Left forelimb (tissue), 1 donor: ENCODE results near the gene MLEC.
A peak's percentile ranks its signal among the peaks of the same experiment; 100 is the strongest.

ENCODE experiments used
- DNase-seq: peaks from one replicate; pipeline ENCODE4 v3.0.0-alpha.2; 2018; ENCODE audit warnings: low spot score

Gene MLEC

DNA sequence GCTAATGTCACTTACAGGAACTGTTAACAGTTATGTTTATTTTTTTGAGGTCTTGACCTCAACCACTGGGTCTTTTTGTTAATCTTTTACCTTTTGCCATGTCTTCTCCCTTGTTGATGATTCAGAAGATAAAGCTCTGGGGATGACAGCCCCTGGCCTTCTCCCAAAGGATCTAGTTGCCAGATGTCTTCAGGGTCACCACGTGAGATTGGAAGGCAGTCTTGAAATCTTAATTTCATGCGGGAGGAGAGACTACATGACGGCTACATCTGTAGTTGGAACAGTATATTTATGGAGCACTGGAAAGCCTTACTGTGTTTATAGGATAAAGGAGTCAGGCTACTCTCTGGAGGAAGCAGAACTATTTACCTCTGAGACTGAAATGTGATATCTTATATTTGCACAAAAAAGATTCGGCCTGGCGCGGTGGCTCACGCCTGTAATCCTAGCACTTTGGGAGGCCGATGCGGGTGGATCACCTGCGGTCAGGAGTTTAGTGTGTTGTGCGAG, 5.6 kb downstream of the MLEC start:
- no peak for DNase-seq

DNA sequence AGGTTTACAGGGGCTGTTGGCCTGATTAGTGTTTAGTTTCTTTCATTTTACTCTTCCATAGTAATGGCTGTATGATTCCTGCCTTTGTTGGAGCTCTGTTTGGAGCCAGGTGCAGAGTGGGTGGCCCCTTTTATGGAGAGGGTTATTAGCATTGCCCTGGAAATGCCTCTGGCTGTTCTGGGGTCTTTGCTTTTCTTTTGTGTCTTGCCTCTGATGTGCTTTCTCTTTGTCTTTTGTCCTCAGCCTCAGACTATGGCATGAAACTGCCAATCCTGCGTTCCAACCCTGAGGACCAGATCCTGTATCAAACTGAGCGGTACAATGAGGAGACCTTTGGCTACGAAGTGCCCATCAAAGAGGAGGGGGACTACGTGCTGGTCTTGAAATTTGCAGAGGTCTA, 6.9 kb downstream of the MLEC start:
- no peak for DNase-seq

DNA sequence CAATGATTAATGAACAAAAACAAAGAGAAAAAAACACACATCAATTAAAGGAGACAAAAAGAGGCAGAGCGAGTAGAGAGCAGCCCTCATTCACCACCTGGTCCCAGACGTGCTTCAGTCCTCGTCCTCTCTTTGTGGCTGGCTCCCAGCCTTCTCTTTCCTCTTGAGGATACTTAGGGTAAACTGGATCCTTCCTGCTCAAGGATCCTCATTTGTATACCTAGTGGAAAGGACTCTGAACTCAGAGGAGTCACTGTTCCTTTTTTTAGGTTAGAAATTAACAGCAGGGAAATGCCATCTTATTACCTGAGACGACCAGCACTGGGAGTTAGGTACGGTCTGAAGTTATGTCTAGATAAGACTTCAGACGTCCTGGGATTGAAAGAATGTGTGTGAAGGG, 9.7 kb downstream of the MLEC start:
- no peak for DNase-seq

DNA sequence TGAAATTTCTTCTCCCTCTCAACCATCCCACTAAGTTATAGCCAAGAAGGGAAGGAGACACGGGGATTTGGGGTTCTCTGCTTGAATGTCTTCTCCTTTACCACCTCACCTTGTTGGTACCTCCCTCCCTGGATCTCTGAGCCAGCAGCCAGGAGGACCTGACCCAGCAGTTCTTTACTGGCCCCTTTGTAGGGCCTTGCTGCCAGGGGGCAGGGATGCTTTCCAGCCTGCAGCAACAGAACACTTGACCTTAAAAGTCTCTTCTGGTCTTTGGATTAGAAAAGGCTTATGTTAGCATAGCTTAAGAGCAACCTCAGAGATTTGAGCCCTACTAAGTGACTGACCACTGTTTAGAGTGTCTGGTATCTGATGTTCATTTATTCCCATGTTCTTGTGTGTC, 10.4 kb downstream of the MLEC start:
- no peak for DNase-seq

DNA sequence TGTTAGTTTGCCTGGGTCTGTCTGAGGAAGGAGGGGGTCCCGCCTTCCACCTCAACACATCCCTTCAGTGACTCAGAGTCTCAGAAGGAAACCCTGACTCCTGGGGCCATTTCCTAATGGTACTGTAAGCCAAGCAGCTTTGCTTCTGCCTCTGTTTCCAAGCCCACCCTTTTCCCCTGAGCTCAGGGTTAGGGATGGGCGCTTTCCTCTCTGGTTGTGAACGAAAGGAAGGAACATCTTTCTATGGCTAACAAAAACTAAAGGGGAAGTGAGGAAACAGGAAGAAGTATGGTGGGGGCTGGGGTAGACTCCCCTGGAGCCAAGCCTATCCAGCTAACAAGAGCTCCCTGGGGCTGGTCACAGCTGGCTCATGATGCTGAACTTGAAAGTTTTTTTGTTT, 11.7 kb downstream of the MLEC start:
- no peak for DNase-seq

DNA sequence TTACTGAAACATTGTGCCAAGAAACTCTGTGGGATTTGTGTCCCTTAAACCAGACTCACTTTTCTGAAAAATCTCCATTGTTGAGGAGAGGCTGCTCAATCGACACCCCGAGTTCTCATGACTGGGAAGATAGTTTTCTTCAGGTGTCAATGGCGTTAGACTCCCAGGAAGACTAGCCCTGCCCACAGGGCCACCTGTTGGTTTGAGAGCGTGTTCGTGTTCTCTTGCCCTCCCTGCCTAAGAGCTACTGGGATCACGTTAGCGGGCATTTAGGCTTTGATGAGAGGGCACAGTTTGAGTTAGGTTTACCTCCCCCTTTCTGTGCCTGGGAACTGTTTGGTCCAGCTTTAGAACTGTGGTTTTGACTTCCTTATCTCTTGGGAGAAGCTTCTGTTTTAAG, 12.6 kb downstream of the MLEC start:
- DNase-seq: no peak

DNA sequence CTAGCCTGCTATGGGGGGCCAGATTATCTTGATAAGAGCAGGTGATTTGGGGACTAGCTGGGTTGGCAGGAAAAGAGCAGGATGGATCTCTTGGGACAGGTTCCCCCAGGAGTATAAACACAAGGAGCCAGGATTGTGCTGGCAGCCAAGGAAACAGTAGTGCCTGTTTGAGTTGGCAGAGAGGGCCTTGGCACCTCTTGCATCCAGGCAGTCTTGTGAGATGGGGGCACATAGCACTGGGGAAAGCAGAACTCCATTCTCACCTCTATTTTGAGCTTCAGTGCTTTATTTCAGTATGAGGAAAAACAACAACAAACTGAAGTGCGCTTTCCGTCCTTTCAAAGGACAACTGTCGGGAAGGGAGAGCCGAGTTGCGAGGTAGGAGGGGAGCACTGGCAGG, 13.9 kb downstream of the MLEC start:
- no peak for DNase-seq

DNA sequence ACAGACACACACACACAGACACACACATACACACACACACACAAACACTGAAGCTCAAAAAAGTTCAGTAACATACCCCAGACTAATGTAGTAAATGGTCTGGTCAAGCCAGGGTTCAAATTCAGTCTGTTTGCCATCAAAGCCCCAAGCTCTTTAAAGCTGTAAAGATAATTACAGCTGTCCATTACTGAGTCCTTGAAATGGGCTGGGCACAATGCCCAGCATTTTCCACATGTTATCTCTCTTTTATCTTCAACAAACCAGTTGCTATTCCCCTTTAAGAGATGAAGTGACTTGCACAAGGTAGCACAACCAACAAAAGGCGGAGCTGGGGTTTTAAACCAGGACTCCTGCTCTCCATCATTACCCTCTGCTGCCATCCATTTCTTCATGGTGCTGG, 15.7 kb downstream of the MLEC start:
- DNase-seq: no peak

DNA sequence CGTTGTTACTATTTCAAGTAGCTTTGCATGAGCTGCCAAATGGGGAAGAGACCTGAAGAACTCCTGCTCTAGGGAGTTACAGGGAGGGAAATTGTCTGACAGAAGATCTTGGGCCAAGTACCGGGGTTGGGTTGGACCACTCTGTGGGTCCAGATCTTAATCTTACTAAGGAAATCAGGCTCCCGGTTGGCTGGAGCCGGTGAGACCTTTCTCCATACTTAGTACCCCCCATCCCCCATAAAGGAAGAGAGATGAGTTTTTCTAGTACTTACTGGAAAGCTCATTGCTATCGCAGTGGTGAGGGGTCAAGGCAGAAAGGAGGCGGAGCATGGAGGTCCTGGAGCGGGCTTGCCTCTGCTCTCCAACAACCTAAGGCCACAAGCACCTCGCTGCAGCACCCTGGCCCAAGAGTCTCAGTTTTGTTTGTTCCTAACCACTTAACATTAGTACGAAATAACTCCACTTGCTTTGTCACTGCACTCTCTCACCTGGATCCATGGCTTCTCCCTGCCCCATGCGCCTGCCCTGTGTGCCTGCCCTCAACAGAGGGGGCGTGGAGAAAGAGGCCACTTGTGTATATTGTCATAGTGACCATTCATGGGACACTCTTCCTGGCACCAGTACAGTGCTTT, 16.5 kb downstream of the MLEC start:
- no peak for DNase-seq

DNA sequence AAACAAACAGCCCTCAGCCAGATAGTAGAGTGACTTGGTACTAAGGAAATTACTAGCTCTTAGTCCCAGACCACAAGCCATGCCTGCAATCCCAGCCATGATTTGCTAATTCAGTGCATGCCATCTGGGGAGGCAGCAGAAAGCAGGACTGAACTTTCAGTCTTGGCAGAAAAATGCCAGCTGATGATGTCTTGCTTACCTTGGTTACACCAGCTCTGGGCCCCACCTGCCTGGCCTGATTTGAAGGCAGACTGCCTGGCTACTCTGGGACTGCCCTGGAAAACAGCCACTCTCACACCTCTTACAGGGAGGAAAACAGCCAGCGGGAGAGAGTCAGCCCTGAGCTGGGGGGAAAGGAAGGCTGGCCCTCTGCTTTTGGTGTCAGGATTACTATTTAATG, 18.7 kb downstream of the MLEC start:
- DNase-seq: no peak

DNA sequence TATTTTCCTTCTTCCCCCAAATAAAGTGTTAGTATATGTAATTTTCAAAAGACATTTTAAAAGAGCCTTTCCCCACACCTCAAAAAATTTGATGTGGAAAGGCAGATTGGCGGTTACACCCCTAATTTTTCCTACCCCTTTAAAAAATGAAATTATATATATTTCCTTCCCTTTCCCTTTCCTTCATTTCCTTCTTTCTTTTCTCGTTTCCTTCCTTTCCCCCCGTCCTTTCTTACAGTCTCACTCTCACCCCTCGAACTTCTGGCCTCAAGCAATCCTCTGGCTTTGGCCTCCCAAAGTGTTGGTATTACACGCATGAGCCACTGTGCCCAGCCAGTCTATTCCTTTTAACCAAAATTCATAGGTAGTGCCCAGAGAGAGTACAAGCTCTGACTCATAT, 19.1 kb downstream of the MLEC start:
- no peak for DNase-seq

DNA sequence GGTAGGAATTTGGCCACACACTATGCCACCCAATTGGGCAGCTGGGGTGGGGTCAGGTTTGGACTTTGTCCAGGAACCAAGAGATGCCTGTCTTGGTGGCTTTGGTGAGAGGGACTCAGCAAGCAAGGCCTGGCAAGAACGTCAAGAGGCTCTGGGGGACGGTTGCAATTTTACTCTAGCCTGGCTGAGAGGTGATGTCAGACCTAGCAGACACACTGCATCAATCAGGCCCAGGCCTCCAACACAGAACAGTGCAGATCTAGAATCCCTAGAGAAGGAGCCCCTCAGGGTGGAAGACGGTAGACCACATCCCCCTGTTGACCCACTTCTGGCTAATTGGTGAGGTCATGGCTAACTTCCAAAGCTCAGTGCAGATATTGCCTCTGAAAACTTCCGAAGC, 21.7 kb downstream of the MLEC start:
- DNase-seq: no peak

DNA sequence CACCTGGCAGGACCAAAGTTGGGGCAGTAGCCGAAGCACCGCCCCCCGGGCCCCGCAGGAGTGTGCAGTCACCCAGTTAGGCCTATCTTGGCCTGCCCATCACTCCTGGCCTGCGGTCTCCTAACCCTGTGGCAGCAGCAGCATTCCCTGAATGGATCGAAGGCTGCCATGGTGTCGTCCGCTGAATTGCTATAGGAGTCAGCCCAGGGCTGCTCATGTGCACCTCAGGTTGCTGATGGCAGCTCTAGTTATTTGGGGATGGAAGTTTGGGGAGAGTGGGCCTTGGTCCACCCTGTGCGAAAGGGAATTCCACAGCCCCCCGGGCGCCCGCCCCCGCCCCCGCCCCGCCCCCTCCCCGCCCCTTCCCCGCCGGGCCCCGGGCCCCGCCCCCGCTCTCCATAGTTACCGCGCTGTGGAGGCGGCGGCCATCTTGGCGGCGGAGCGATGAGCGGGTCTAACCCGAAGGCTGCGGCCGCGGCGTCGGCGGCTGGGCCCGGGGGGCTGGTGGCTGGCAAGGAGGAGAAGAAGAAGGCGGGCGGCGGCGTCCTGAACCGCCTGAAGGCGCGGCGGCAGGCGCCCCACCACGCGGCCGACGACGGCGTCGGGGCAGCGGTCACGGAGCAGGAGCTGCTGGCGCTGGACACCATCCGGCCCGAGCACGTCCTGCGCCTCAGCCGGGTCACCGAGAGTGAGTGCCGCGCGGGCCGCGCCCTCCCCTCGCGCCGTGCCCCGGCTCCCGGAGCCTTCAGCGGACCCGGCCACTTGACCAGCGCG, 23.3 kb downstream of the MLEC start, which contains the start of gene UNC119B:
TSS of gene UNC119B (plus strand) at position 428 of the 774 bp plus-strand sequence. CDS start at position 445, 17 bp downstream.
- DNase-seq: peak; percentile 85

DNA sequence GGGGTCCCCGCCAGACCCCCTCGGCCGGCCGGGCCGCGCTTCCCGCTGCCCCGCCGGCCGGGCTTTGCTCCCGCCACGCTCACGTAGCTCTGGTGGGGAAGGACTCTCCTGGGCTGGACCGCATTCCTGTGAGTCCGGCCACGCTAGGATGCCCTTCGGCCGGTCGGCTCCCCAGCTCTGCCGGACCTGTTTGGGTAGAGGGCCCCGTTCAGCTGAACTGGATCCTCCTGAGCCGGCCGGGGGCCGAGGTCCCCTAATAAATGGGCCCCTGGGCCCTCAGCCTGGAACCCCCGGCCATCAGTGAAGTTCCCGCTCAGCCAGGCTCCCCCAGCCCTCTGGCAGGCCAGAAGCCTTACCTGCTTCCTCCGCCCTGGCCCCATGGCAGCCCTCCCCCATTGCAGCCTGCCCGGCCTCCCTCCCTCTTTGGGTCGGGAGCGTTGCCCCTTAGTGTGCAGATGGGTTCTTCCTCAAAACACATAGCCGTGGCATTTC, 23.9 kb downstream of the MLEC start:
- no peak for DNase-seq

DNA sequence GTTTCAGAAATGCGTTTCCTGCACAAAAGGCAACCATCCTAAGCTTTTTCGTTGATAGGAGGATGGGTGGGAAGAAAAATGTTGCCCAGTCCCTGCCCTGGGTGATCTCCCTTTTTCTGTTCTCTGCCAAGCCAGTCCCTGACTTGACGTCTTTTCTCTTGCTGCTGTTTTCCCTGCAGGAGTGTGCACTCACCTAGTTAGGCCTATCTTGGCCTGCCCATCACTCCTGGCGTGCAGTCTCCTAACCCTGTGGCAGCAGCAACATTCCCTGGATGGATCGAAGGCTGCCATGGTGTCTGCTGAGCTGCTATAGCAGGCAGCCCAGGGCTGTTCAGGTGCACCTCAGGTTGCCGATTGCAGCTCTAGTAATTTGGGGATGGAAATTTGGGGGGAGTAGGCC, 24.5 kb downstream of the MLEC start:
- DNase-seq: no peak

DNA sequence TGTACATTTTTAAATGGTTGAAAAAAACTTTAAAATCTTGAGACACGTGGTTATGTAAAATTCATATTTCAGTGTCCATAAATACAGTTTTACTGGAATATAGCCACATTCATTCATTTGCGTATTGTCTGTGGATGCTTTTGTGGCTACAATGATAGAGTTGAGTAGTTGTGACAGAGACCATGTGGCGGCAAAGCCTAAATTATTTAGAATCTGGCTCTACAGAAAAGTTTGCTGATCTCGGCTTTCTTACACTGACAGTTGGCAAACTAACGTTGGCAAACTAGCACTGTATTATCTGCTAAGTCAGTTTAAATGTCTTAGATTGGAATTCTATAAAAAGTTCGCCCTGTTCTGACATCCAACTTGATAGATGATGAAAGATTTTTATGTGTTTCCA, 25.7 kb downstream of the MLEC start:
- no peak for DNase-seq

DNA sequence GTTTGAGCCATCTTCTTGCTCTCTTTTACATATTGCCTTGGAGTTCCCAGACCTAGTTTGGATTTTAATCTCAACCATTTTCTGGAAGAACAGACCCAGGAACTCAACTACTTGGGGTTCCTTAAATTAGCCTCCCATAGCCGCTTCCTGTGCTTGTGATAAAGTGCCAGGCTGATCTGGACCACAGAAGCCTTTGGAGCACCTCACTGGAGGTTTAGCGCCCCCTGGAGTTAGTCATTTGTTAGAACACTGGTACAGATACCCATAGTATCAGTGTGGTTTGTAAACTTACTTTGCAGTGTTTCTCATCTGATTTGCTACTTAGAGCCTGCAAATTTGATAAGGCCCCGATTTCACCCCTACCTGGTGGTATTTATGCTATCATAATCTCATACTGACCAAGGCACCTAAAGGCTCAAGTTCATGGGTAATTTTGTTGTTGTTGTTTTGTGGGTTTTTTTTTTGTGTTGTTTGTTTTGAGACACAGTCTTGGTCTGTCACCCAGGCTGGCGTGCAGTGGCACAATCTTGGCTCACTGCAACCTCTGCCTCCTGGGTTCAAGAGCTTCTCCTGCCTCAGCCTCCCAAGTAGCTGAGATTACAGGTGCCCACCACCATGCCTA, 27.0 kb downstream of the MLEC start:
- DNase-seq: no peak

DNA sequence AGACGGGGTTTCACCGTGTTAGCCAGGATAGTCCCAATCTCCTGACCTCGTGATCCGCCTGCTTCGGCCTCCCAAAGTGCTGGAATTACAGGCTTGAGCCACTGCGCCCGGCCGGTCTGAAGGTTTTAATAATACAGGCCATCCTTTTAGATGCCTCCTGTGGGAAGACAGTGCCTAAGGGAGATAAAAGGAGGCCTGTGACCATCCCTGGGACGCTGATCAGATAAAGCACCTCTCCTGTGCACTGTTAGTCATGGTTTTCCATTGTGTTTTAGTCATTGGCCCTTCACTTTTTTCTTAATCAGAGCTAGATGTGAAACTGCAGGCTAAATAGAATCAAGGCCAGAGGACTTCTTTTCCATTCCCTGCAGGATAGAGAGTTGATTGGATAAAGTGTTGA, 31.1 kb downstream of the MLEC start:
- DNase-seq: no peak

DNA sequence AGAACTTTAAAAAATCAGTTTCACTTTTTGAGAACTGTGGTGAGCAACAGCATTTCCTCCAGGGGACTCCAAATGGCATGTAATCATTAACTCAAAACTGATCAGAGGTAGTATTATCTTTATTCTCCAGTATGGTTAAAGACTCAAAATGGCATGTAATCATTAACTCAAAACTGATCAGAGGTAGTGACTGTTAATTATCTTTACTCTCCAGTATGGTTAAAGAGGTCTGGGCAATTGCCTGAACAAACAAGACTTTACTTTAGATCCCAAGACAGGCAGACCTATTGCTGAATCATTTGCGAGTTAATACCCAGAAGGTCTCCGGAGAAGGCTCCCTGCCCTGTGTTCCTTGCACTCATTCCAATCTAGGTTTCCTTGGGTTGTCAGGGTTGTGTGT, 32.1 kb downstream of the MLEC start:
- DNase-seq: no peak

DNA sequence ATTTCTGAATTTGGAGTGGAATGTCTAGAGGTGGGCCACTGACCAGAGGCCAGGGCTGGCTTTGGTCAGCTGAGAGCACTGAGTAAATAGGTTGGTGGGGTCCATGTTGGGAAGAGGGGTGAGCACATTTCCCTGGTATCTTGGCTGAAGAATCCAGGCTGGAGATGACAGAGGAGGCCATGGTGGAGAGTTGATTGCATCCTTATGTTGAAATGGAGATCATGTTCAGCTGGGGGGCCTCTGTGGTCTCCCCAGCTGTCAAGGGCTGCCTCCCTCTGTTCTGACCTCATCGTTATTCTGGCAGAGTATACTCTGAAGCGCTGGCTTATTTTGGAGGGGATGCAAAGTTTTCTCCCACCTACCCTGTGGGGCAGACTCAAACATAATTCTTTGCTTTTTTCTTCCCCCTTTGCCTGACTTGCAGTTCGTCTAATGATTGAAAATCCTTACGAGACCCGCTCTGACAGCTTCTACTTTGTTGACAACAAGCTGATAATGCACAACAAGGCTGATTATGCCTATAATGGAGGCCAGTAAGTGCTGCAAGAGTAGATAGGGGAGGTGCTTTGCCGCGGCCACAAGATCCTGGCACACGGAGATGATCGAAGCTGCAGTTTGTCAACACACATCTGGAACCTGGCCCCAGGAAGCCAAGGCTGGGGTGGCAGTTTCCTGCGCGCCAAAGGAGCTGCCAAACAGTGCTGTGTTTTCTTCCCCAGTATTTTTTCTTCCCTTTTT, 32.7 kb downstream of the MLEC start:
- DNase-seq: no peak

DNA sequence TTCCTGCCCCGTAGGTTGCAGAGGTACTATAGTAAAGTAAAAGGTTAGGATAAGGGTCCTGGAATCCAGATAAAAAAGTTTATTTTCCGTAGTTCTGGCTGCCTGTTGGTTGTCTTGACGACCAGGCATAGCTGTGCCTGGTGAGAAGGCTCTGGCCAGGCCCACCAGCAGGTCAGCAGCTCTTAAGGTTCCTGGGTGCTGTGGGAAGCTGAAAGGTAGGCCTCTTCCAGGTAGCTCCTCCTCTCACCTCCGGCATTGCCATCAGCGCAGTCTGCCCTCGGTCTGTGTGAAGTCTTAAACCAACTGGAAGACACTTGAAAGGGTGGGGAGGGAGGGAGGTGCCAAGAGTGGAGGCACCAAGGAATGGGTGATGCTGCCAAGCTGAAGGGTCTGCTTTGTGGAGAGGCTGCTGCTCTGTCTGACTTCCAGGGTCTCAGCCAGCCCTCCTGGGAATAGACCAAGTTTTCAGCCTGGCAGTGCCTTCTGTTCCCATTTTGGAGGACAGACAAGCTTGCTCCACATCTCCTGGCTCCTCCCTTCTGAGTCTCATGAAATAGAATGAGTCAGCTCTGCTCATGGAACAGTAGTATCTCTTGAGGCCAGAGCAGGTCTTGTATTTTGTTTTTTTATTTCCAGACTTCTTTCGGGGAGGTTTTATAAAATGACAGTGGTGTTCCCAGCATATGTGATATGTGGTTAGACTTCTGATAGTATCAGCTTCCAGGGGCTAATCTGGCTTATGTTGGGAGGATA, 33.5 kb downstream of the MLEC start:
- no peak for DNase-seq
